ENCODE measurements around the gene PRTFDC1.

- TF ChIP-seq GATA3 (IDR thresholded peaks at IDR 0.05; ENCODE audit: low read depth, low read length) (no peak), GATA2 (IDR thresholded peaks at IDR 0.05; ENCODE audit: low read depth, low read length) (no peak)
Measured at GRCh38 chr10:24988831-24989640, 36.6 kb upstream of the PRTFDC1 start.

Measured in SH-SY5Y (cell line).